Measurements from ENCODE around the gene SFRP4. TPM values are rescaled to one million over a fixed set of nuclear protein-coding genes. Genes with fewer than 3 reads are reported as not detected.

Gene SFRP4
- total and polyA plus RNA-seq, 2 of the 8 experiments (the other 6 are each of a cell fraction or from before 2014, with no cell fraction given): 0.03 TPM; not detected in 1

- Histone ChIP-seq H2BK20ac (ENCODE audit: low read length) (no peak overlapping the region), H2BK12ac (ENCODE audit: low read depth, low read length) (no peak overlapping the region), H4K20me1 (replicated peaks in 1 of 2; ENCODE audit: control insufficient read depth in 1 of 2, insufficient read depth in 2 of 2, low read length in 2 of 2) (no peaks in the 10 kb centered on the region), H3K27me3 (replicated peaks in 1 of 4; ENCODE audit: control insufficient read depth in 3 of 4, extremely low read depth in 1 of 4, insufficient read depth in 3 of 4, low read length in 3 of 4) (no peaks in the 10 kb centered on the region), H3K4me2 (ENCODE audit: insufficient read depth in 1 of 2, low read depth in 2 of 2, low read length in 2 of 2) (no peak overlapping the region), H3K4me3 (ENCODE audit: extremely low read depth in 1 of 4, insufficient read depth in 2 of 4, low read depth in 3 of 4, low read length in 4 of 4) (no peak overlapping the region), H2BK120ac (replicated peaks; ENCODE audit: low read depth, low read length) (no peak overlapping the region), H2AK5ac (ENCODE audit: low read depth, low read length) (no peak overlapping the region), H3K79me1 (ENCODE audit: low read depth, low read length) (no peaks in the 10 kb centered on the region; the same call in 1 of the 2 replicates), H2BK15ac (ENCODE audit: low read length) (no peak overlapping the region), H2AFZ (ENCODE audit: low read length) (no peak overlapping the region), H3K9me3 (ENCODE audit: insufficient read depth in 2 of 2, low read depth in 1 of 2, low read length in 1 of 2) (0 out of 4 replicates have a peak, but pooled peaks cover 0 to 2% of the 10 kb centered on the region in 2 experiments), H3K18ac (ENCODE audit: extremely low read depth, low read length) (no peak overlapping the region), H3K36me3 (ENCODE audit: control insufficient read depth in 2 of 4, insufficient read depth in 4 of 4, low read length in 3 of 4) (no peaks in the 10 kb centered on the region), H3K79me2 (ENCODE audit: control insufficient read depth in 1 of 2, insufficient read depth in 2 of 2, low read length in 2 of 2) (no peaks in the 10 kb centered on the region), H3K23me2 (ENCODE audit: low read depth, low read length) (no peaks in the 10 kb centered on the region), H3K23ac (ENCODE audit: insufficient read length) (no peak overlapping the region), H3K27ac (ENCODE audit: low read depth, low read length) (no peak overlapping the region), H3K14ac (ENCODE audit: insufficient read length) (no peak overlapping the region), H4K91ac (replicated peaks; ENCODE audit: insufficient read length, low read length) (no peak overlapping the region), H3K4ac (replicated peaks; ENCODE audit: insufficient read length, low read depth, low read length) (no peak overlapping the region), H2BK5ac (ENCODE audit: low read depth, low read length) (no peak overlapping the region), H3K4me1 (replicated peaks in 1 of 4; ENCODE audit: control insufficient read depth in 3 of 4, insufficient read depth in 4 of 4, low read length in 3 of 4) (peaks cover 0 to 6% (median 4%) of the 10 kb centered on the region in 4 experiments; a peak in 3 of 7 replicates), H4K5ac (ENCODE audit: insufficient read length, low read depth, low read length) (no peak overlapping the region), H3K9ac (replicated peaks in 1 of 4; ENCODE audit: extremely low read depth in 1 of 4, low read depth in 3 of 4, low read length in 3 of 4) (no peak overlapping the region; a peak in 1 of 7 replicates), H3K56ac (replicated peaks; ENCODE audit: insufficient read length, low read depth, low read length) (no peak overlapping the region), H4K8ac (ENCODE audit: extremely low read depth, insufficient read depth, low read length) (no peak overlapping the region)
- ChIA-PET CTCF (ENCODE audit: partially characterized antibody) (interaction anchor here (3.3 kb wide), 1 partner anchor 29 kb away, joined by 12 read pairs; no protein-coding TSS in a partner anchor), POLR2A (ENCODE audit: partially characterized antibody) (interaction anchor here (0.5 kb wide), 1 partner anchor 384 kb away, joined by 3 read pairs; no protein-coding TSS in a partner anchor)
- 84% methylated on average over 7 of the region's 7 CpGs; no CpG with 5 or more reads in 1 of the 2 experiments for WGBS, 2 experiments (ENCODE audit: extremely low coverage in 1 of 2, insufficient coverage in 1 of 2, insufficient read length in 1 of 2, insufficient replicate concordance in 2 of 2, low coverage in 1 of 2, low lambda C conversion rate in 2 of 2, missing lambda C conversion rate in 1 of 2)
- DNase-seq (ENCODE audit: low read depth in 1 of 2, low spot score in 2 of 2) (no peak), FAIRE-seq (no peak)
- TF ChIP-seq RXRA (IDR thresholded peaks at IDR 0.05; ENCODE audit: insufficient read depth, low read depth, low read length) (no peak), EGR1 (IDR thresholded peaks at IDR 0.05; ENCODE audit: borderline replicate concordance, low read depth, low read length) (no peak), RBBP5 (IDR thresholded peaks at IDR 0.05; ENCODE audit: borderline replicate concordance, low read depth, low read length) (no peak), MAFK (IDR thresholded peaks at IDR 0.05; ENCODE audit: low read depth, low read length) (no peak), JUN (IDR thresholded peaks at IDR 0.05; ENCODE audit: low read depth, low read length) (no peak), TCF12 (IDR thresholded peaks at IDR 0.05; ENCODE audit: low read depth, low read length) (no peak), KDM5A (IDR thresholded peaks at IDR 0.05; ENCODE audit: low read length) (no peak), NRF1 (IDR thresholded peaks at IDR 0.05; ENCODE audit: low read depth, low read length) (no peak), GABPA (IDR thresholded peaks at IDR 0.05; ENCODE audit: borderline replicate concordance, insufficient read depth, low read length) (no peak), ASH2L (IDR thresholded peaks at IDR 0.05; ENCODE audit: low read length) (no peak), BACH1 (IDR thresholded peaks at IDR 0.05; ENCODE audit: low read length) (no peak), CREB1 (IDR thresholded peaks at IDR 0.05) (no peak), RNF2 (IDR thresholded peaks at IDR 0.05; ENCODE audit: borderline replicate concordance, low read depth, low read length, missing control alignments, poor library complexity, severe bottlenecking) (no peak)
These were observed 30.7 kb upstream of the SFRP4 start for GRCh38 chr7:37947138-37947940.

Measured in H1 (cell line).